ENCODE data around the gene YIPF2.

The YIPF2 gene

GRCh38 chr19:10928563-10929401 is at the start of gene YIPF2, which contains the start of gene TIMM29:
Gene YIPF2 (minus strand): TSS chr19:10928639. CDS start chr19:10928410, 229 bp downstream.
Gene TIMM29 (plus strand): TSS chr19:10928811. CDS start chr19:10928823, 12 bp downstream.
- H3K4me3 ChIP-seq (ENCODE audit: low read depth in 1 of 2, low read length in 2 of 2), result peak within 1 kb of the TSS; percentile 70 to 99
- H3K9me3 ChIP-seq (ENCODE audit: control insufficient read depth in 1 of 2, low read length in 2 of 2), result no peaks in the 10 kb centered on the region
- peaks cover 0 to 16% of the 10 kb centered on the region in 2 donors for H3K36me3 ChIP-seq (ENCODE audit: control insufficient read depth in 1 of 2, insufficient read depth in 2 of 2, low read length in 2 of 2)
- H3K4me1 ChIP-seq (ENCODE audit: control insufficient read depth in 1 of 2, insufficient read depth in 2 of 2, low read length in 2 of 2), result peaks cover 5 to 24% of the 10 kb centered on the region in 2 donors
- peak within 1 kb of the TSS; percentile 45 for H3K27ac ChIP-seq (ENCODE audit: low read length)
- H3K27me3 ChIP-seq (ENCODE audit: low read depth, low read length), result no peaks in the 10 kb centered on the region

DNA sequence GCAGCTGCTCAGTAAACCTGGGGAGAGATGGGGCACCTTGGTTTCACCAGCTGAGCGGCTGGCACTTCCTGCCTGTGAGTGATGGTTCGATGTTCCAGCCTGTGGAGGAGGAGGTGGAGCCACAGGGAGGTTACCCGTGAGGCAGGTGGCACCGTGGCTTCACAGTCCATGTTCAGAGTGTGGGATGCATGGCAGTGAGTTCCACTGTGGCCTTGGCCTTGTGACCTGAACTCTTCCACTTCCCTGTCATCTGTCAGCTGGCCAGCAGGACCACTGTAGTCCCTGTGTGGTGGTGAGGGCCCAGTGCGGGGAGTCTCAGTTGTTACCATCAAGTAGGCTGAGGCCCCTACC is 49.3 kb upstream of the YIPF2 start:
- no peak overlapping the region for H3K27ac ChIP-seq (ENCODE audit: low read length)
- H3K9me3 ChIP-seq (ENCODE audit: control insufficient read depth in 1 of 2, low read length in 2 of 2), result no peaks in the 10 kb centered on the region
- no peak overlapping the region for H3K4me3 ChIP-seq (ENCODE audit: low read depth in 1 of 2, low read length in 2 of 2)
- peaks cover 5 to 24% of the 10 kb centered on the region in 2 donors for H3K4me1 ChIP-seq (ENCODE audit: control insufficient read depth in 1 of 2, insufficient read depth in 2 of 2, low read length in 2 of 2)
- H3K27me3 ChIP-seq (ENCODE audit: low read depth, low read length), result no peaks in the 10 kb centered on the region
- H3K36me3 ChIP-seq (ENCODE audit: control insufficient read depth in 1 of 2, insufficient read depth in 2 of 2, low read length in 2 of 2), result peaks cover 0 to 4% of the 10 kb centered on the region in 2 donors

- no peaks in the 10 kb centered on the region for H3K9me3 ChIP-seq (ENCODE audit: control insufficient read depth in 1 of 2, low read length in 2 of 2)
- H3K27me3 ChIP-seq (ENCODE audit: low read depth, low read length), result no peaks in the 10 kb centered on the region
- peaks cover 5 to 20% of the 10 kb centered on the region in 2 donors for H3K4me1 ChIP-seq (ENCODE audit: control insufficient read depth in 1 of 2, insufficient read depth in 2 of 2, low read length in 2 of 2)
- H3K36me3 ChIP-seq (ENCODE audit: control insufficient read depth in 1 of 2, insufficient read depth in 2 of 2, low read length in 2 of 2), result peaks cover 0 to 3% of the 10 kb centered on the region in 2 donors
- peak overlapping the region; percentile 41 for H3K27ac ChIP-seq (ENCODE audit: low read length)
- H3K4me3 ChIP-seq (ENCODE audit: low read depth in 1 of 2, low read length in 2 of 2), result peak overlapping the region in 1 of 2 donors; percentile 15
Observed at GRCh38 chr19:10976131-10976892, 47.9 kb upstream of the YIPF2 start.

- peaks cover 5 to 19% of the 10 kb centered on the region in 2 donors for H3K4me1 ChIP-seq (ENCODE audit: control insufficient read depth in 1 of 2, insufficient read depth in 2 of 2, low read length in 2 of 2)
- no peaks in the 10 kb centered on the region for H3K27me3 ChIP-seq (ENCODE audit: low read depth, low read length)
- H3K36me3 ChIP-seq (ENCODE audit: control insufficient read depth in 1 of 2, insufficient read depth in 2 of 2, low read length in 2 of 2), result no peaks in the 10 kb centered on the region
- peak overlapping the region in 1 of 2 donors; percentile 15 for H3K4me3 ChIP-seq (ENCODE audit: low read depth in 1 of 2, low read length in 2 of 2)
- H3K27ac ChIP-seq (ENCODE audit: low read length), result no peak overlapping the region
- H3K9me3 ChIP-seq (ENCODE audit: control insufficient read depth in 1 of 2, low read length in 2 of 2), result no peaks in the 10 kb centered on the region
Observed at GRCh38 chr19:10975374-10976130, 47.1 kb upstream of the YIPF2 start.

DNA sequence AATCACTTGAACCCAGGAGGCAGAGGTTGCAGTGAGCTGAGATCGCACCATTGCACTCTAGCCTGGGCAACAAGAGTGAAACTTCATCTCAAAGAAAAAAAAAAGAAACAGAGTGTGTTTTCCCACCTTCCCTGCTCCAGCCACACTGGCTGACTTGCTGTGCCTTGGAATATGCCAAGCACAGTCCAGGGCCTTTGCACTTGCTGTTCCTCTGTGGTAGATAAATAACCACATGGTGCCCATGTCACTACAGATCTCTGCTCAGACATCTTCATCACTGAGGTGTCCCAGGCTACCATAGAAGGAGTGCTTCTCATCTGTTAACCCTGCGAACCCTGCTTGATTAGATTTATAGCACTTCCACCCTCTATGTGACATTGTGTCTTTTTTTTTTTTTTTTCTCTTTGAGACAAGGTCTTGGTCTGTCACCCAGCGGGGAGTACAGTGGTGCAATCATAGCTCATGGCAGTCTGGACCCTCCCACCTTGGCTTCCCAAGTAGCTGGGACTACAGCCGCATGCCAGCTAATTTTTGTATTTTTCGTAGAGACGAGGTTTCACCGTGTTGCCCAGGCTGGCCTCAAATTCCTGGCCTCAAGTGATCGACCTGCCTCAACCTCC is 42.8 kb upstream of the YIPF2 start:
- no peaks in the 10 kb centered on the region for H3K36me3 ChIP-seq (ENCODE audit: control insufficient read depth in 1 of 2, insufficient read depth in 2 of 2, low read length in 2 of 2)
- no peaks in the 10 kb centered on the region for H3K9me3 ChIP-seq (ENCODE audit: control insufficient read depth in 1 of 2, low read length in 2 of 2)
- H3K27me3 ChIP-seq (ENCODE audit: low read depth, low read length), result no peaks in the 10 kb centered on the region
- no peak overlapping the region for H3K27ac ChIP-seq (ENCODE audit: low read length)
- H3K4me1 ChIP-seq (ENCODE audit: control insufficient read depth in 1 of 2, insufficient read depth in 2 of 2, low read length in 2 of 2), result peaks cover 5 to 12% of the 10 kb centered on the region in 2 donors
- H3K4me3 ChIP-seq (ENCODE audit: low read depth in 1 of 2, low read length in 2 of 2), result no peak overlapping the region

- H3K4me1 ChIP-seq (ENCODE audit: control insufficient read depth in 1 of 2, insufficient read depth in 2 of 2, low read length in 2 of 2), result peaks cover 0 to 1% of the 10 kb centered on the region in 2 donors
- H3K9me3 ChIP-seq (ENCODE audit: control insufficient read depth in 1 of 2, low read length in 2 of 2), result no peaks in the 10 kb centered on the region
- H3K27me3 ChIP-seq (ENCODE audit: low read depth, low read length), result no peaks in the 10 kb centered on the region
- H3K36me3 ChIP-seq (ENCODE audit: control insufficient read depth in 1 of 2, insufficient read depth in 2 of 2, low read length in 2 of 2), result no peaks in the 10 kb centered on the region
- no peak overlapping the region for H3K4me3 ChIP-seq (ENCODE audit: low read depth in 1 of 2, low read length in 2 of 2)
- no peak overlapping the region for H3K27ac ChIP-seq (ENCODE audit: low read length)
Observed at GRCh38 chr19:10968527-10969135, 40.2 kb upstream of the YIPF2 start.

DNA sequence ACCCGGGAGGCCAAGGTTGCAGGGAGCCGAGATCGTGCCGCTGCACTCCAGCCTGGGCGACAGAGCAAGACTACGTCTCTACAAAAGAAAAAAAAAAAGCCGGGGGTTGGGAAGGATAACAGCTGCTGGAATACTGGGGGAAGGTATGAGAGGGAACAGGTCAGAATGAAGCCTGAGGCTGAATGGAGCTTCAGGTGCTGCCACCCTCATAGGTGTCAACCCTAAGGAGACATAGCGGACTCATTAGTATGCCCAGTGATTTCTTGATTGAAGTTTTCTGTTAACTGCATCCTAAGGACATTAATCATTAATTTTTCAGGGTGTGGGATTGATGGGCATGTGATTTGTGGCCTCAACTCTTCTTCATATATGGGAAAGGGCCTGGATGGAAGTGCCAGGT is 38.4 kb upstream of the YIPF2 start:
- Histone ChIP-seq H3K27ac (ENCODE audit: low read length) (no peak overlapping the region), H3K4me1 (ENCODE audit: control insufficient read depth in 1 of 2, insufficient read depth in 2 of 2, low read length in 2 of 2) (peaks cover 4 to 17% of the 10 kb centered on the region in 2 donors), H3K9me3 (ENCODE audit: control insufficient read depth in 1 of 2, low read length in 2 of 2) (no peaks in the 10 kb centered on the region), H3K27me3 (ENCODE audit: low read depth, low read length) (no peaks in the 10 kb centered on the region), H3K4me3 (ENCODE audit: low read depth in 1 of 2, low read length in 2 of 2) (no peak overlapping the region), H3K36me3 (ENCODE audit: control insufficient read depth in 1 of 2, insufficient read depth in 2 of 2, low read length in 2 of 2) (no peaks in the 10 kb centered on the region)

- no peaks in the 10 kb centered on the region for H3K27me3 ChIP-seq (ENCODE audit: low read depth, low read length)
- no peaks in the 10 kb centered on the region for H3K36me3 ChIP-seq (ENCODE audit: control insufficient read depth in 1 of 2, insufficient read depth in 2 of 2, low read length in 2 of 2)
- no peak overlapping the region for H3K27ac ChIP-seq (ENCODE audit: low read length)
- H3K4me3 ChIP-seq (ENCODE audit: low read depth in 1 of 2, low read length in 2 of 2), result no peak overlapping the region
- H3K9me3 ChIP-seq (ENCODE audit: control insufficient read depth in 1 of 2, low read length in 2 of 2), result no peaks in the 10 kb centered on the region
- peaks cover 4 to 17% of the 10 kb centered on the region in 2 donors for H3K4me1 ChIP-seq (ENCODE audit: control insufficient read depth in 1 of 2, insufficient read depth in 2 of 2, low read length in 2 of 2)
Observed at GRCh38 chr19:10965398-10965797, 37.0 kb upstream of the YIPF2 start.

DNA sequence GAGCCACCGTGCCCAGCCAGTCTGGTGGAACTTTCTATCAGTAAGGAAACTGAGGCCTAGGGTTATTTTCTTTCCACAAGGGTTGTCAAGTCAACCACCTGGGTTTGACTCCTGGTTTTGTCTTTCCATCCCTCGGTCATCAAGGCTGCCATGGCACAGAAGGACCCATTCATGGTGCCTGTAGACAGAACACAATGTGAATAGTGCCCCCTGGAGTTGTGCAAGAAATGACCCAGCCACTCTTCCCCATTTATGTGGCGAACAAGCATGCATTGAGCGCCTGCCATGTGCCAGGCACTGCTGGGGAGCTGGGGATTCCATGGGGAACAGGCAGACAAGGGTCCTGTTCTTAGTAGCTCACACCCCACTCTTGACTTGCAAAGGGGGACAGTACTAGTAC is 36.5 kb upstream of the YIPF2 start:
- Histone ChIP-seq H3K9me3 (ENCODE audit: control insufficient read depth in 1 of 2, low read length in 2 of 2) (no peaks in the 10 kb centered on the region), H3K4me1 (ENCODE audit: control insufficient read depth in 1 of 2, insufficient read depth in 2 of 2, low read length in 2 of 2) (peaks cover 4 to 17% of the 10 kb centered on the region in 2 donors), H3K36me3 (ENCODE audit: control insufficient read depth in 1 of 2, insufficient read depth in 2 of 2, low read length in 2 of 2) (no peaks in the 10 kb centered on the region), H3K27ac (ENCODE audit: low read length) (no peak overlapping the region), H3K4me3 (ENCODE audit: low read depth in 1 of 2, low read length in 2 of 2) (no peak overlapping the region), H3K27me3 (ENCODE audit: low read depth, low read length) (no peaks in the 10 kb centered on the region)

DNA sequence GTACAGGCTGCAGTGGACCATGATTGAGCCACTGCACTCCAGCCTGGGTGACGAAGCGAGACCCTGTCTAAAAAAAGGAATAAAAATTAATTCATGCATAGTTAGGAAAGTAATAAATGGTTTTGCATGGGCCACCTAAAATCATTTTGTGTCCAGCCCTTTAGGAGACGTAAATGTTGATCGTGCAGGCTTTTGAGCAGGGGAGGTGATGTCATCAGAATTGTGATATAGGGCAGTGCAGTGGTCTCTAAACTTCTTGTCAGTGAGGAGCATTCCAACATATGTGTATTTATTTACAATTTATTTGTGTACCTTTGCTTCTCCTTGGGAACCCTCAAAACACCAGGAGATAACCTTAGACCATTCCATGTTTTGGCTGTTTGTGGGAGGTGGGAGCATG is 35.4 kb upstream of the YIPF2 start:
- no peaks in the 10 kb centered on the region for H3K36me3 ChIP-seq (ENCODE audit: control insufficient read depth in 1 of 2, insufficient read depth in 2 of 2, low read length in 2 of 2)
- no peak overlapping the region for H3K4me3 ChIP-seq (ENCODE audit: low read depth in 1 of 2, low read length in 2 of 2)
- H3K4me1 ChIP-seq (ENCODE audit: control insufficient read depth in 1 of 2, insufficient read depth in 2 of 2, low read length in 2 of 2), result peaks cover 4 to 17% of the 10 kb centered on the region in 2 donors
- H3K27ac ChIP-seq (ENCODE audit: low read length), result no peak overlapping the region
- H3K9me3 ChIP-seq (ENCODE audit: control insufficient read depth in 1 of 2, low read length in 2 of 2), result no peaks in the 10 kb centered on the region
- no peaks in the 10 kb centered on the region for H3K27me3 ChIP-seq (ENCODE audit: low read depth, low read length)
